ENCODE data around the gene MYO6.

Gene MYO6

GRCh38 chr6:75770844-75771243 is 21.8 kb downstream of the MYO6 start:
- no peak for DNase-seq

- DNase-seq = no peak
These were observed 26.2 kb downstream of the MYO6 start for GRCh38 chr6:75775219-75775618.

GRCh38 chr6:75776461-75776860 is 27.4 kb downstream of the MYO6 start:
- no peak for DNase-seq

GRCh38 chr6:75778757-75779156 is 29.7 kb downstream of the MYO6 start:
- no peak for DNase-seq

GRCh38 chr6:75786152-75786551 is 37.1 kb downstream of the MYO6 start:
- DNase-seq = no peak

- DNase-seq = no peak
These were observed 39.9 kb downstream of the MYO6 start for GRCh38 chr6:75788894-75789293.

- DNase-seq = no peak
These were observed 42.8 kb downstream of the MYO6 start for GRCh38 chr6:75791881-75792280.

GRCh38 chr6:75794351-75794846 is 45.4 kb downstream of the MYO6 start:
- no peak for DNase-seq

- DNase-seq = no peak
These were observed 46.1 kb downstream of the MYO6 start for GRCh38 chr6:75794954-75795739.

GRCh38 chr6:75796723-75797122 is 47.7 kb downstream of the MYO6 start:
- no peak for DNase-seq

- DNase-seq = no peak
These were observed 51.1 kb downstream of the MYO6 start for GRCh38 chr6:75800133-75800532.

- DNase-seq = no peak
These were observed 51.9 kb downstream of the MYO6 start for GRCh38 chr6:75800708-75801505.

GRCh38 chr6:75802366-75802765 is 53.3 kb downstream of the MYO6 start:
- no peak for DNase-seq

GRCh38 chr6:75808507-75808906 is 59.5 kb downstream of the MYO6 start:
- DNase-seq = no peak

- DNase-seq = no peak
These were observed 63.5 kb downstream of the MYO6 start for GRCh38 chr6:75812560-75812959.

- DNase-seq = no peak
These were observed 64.6 kb downstream of the MYO6 start for GRCh38 chr6:75813476-75814250.

- DNase-seq = no peak
These were observed 66.7 kb downstream of the MYO6 start for GRCh38 chr6:75815756-75816155.

GRCh38 chr6:75818098-75818855 is 69.2 kb downstream of the MYO6 start:
- DNase-seq = no peak

- no peak for DNase-seq
These were observed 70.9 kb downstream of the MYO6 start for GRCh38 chr6:75819776-75820487.

- no peak for DNase-seq
These were observed 75.1 kb downstream of the MYO6 start for GRCh38 chr6:75824160-75824559.

GRCh38 chr6:75827163-75827562 is 78.1 kb downstream of the MYO6 start:
- no peak for DNase-seq
